ENCODE results near the gene MICA.

Gene MICA

DNA sequence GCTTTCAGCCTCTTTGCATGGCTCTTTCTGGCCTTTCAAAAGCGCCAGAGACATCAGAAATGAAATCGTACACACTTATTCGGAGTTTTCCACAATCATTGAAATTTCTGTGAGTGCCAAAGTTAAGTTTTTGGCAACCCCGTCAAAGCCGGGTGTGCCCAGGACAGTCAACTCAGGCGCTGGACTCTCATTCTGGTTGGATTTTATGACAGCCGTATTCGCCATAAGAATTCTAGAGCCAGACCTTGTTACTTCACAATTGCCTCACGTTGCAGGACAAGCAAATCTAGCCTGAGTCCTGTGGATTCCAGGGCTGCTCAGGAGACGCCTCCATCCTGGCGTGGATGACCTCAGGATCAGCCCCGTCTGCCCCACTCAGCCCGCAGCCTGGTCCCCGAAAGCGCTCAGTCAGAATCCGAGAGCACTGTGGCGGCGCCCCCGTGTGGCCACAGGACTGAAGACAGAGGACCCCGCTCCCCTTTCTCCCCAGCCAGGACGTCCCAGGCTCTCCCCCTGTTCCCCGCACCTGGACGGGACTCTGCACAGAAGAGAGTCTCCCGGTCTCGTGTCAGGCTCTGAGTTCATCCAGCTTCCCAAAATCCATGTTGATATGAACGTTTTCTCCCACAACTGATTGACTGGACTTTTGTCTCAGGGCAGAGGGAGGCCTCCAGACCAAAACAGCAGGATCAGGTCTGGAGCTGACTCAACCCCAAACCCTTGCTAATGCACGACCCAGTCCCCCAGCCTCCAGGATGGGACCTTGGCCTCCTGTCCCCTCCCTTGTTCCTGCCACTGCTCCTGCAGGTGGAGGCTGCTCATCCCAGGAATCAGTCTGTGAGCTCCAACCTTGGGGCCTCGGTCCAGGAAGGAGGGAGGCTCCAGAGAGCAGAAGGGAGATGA is 38.2 kb downstream of the MICA start:
- TF ChIP-seq POLR2AphosphoS5 (IDR thresholded peaks at IDR 0.05; ENCODE audit: low read depth, low read length) (no peak), SIN3A (IDR thresholded peaks at IDR 0.05; ENCODE audit: borderline replicate concordance, insufficient read depth, low read length) (no peak), FOXP2 (optimal IDR thresholded peaks at IDR 0.05; ENCODE audit: borderline replicate concordance, extremely low read depth, extremely low read length, insufficient read depth) (no peak), TAF1 (IDR thresholded peaks at IDR 0.05; ENCODE audit: borderline replicate concordance, insufficient read depth, low read length) (no peak)
- TF ChIP-seq, protein P1, sequence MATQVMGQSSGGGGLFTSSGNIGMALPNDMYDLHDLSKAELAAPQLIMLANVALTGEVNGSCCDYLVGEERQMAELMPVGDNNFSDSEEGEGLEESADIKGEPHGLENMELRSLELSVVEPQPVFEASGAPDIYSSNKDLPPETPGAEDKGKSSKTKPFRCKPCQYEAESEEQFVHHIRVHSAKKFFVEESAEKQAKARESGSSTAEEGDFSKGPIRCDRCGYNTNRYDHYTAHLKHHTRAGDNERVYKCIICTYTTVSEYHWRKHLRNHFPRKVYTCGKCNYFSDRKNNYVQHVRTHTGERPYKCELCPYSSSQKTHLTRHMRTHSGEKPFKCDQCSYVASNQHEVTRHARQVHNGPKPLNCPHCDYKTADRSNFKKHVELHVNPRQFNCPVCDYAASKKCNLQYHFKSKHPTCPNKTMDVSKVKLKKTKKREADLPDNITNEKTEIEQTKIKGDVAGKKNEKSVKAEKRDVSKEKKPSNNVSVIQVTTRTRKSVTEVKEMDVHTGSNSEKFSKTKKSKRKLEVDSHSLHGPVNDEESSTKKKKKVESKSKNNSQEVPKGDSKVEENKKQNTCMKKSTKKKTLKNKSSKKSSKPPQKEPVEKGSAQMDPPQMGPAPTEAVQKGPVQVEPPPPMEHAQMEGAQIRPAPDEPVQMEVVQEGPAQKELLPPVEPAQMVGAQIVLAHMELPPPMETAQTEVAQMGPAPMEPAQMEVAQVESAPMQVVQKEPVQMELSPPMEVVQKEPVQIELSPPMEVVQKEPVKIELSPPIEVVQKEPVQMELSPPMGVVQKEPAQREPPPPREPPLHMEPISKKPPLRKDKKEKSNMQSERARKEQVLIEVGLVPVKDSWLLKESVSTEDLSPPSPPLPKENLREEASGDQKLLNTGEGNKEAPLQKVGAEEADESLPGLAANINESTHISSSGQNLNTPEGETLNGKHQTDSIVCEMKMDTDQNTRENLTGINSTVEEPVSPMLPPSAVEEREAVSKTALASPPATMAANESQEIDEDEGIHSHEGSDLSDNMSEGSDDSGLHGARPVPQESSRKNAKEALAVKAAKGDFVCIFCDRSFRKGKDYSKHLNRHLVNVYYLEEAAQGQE (IDR thresholded peaks at IDR 0.05; ENCODE audit: insufficient read depth in 1 of 2, low read depth in 2 of 2, low read length in 2 of 2) = no peak

DNA sequence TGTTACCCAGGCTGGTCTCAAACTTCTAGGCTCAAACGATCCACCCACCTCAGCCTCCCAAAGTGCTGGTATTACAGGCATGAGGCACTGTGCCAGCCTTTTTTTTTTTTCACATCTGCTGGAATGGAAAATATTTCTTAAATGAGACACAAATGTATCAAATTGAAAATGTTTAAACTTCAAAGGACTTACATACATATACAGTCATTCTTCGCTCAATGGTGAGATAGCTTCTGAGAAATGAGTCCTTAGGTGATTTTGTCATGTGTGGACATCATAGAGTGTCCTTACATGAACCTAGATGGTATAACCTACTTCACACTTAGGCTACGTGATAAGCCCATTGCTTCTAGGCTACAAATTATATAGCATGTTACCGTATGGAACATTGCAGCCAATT is 43.1 kb downstream of the MICA start:
- no peak for TF ChIP-seq SIN3A (IDR thresholded peaks at IDR 0.05; ENCODE audit: borderline replicate concordance, insufficient read depth, low read length)
- TF ChIP-seq, protein P1 (IDR thresholded peaks at IDR 0.05; ENCODE audit: insufficient read depth in 1 of 2, low read depth in 2 of 2, low read length in 2 of 2) = no peak
- no peak for TF ChIP-seq POLR2AphosphoS5 (IDR thresholded peaks at IDR 0.05; ENCODE audit: low read depth, low read length)

DNA sequence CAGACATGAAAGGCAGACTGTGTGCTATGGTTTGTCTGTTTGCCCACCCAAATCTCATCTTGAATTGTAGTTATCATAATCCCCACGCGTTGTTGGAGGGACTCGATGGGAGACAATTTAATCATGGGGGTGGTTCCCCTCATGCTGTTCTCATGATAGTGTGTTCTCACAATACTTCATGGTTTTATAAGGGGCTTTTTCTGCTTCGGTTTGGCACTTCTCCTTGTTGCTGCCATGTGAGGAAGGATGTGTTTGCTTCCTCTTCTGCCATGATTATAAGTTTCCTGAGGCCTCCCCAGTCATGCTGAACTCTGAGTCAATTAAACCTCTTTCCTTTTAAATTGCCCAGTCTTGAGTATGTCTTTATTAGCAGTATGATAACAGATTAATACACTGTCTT is 47.4 kb downstream of the MICA start:
- no peak for TF ChIP-seq TAF1 (IDR thresholded peaks at IDR 0.05; ENCODE audit: borderline replicate concordance, insufficient read depth, low read length)
- TF ChIP-seq FOXP2 (optimal IDR thresholded peaks at IDR 0.05; ENCODE audit: borderline replicate concordance, extremely low read depth, extremely low read length, insufficient read depth) = no peak
- TF ChIP-seq SIN3A (IDR thresholded peaks at IDR 0.05; ENCODE audit: borderline replicate concordance, insufficient read depth, low read length) = no peak

DNA sequence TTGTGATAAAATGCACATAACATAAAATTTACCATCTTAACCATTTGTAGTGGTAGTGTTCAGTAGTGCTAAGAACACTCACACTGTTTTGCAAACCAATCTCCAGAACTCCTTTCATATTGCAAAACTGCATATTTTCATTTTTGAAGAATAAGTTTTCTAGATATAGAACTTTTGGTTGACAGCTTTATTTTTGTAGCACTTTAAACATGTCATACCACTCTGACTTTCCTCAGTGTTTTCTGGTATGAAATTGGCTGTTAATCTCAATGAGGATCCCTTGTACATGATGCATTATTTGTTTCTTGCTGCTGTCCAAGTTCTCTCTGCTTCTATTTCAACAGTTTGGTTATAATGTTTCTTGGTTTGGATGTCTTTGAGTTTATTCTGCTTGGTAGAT is 49.5 kb downstream of the MICA start:
- TF ChIP-seq TAF1 (IDR thresholded peaks at IDR 0.05; ENCODE audit: borderline replicate concordance, insufficient read depth, low read length) = no peak

DNA sequence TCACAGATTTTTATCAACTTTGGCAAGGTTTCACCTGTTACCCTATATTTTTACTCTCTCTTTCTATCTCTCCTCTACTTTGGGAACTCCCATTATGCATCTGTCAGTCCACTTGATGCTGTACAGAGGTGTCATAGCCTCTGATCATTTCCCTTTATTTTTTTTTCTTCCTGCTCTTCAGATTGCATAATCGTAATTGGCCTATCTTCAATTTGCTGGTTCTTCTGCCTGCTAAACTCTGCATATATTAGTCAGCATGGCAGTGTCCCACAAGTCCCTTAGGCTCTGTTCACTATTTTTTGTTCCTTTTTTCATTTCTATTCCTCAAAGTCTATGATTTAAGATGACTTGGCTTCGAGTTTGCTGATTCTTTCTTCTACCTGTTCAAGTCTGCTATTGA is 49.9 kb downstream of the MICA start:
- TF ChIP-seq POLR2AphosphoS5 (IDR thresholded peaks at IDR 0.05; ENCODE audit: low read depth, low read length) (no peak), TAF1 (IDR thresholded peaks at IDR 0.05; ENCODE audit: borderline replicate concordance, insufficient read depth, low read length) (no peak), SIN3A (IDR thresholded peaks at IDR 0.05; ENCODE audit: borderline replicate concordance, insufficient read depth, low read length) (no peak), FOXP2 (optimal IDR thresholded peaks at IDR 0.05; ENCODE audit: borderline replicate concordance, extremely low read depth, extremely low read length, insufficient read depth) (no peak)
- TF ChIP-seq, protein P1 (IDR thresholded peaks at IDR 0.05; ENCODE audit: insufficient read depth in 1 of 2, low read depth in 2 of 2, low read length in 2 of 2) = no peak

DNA sequence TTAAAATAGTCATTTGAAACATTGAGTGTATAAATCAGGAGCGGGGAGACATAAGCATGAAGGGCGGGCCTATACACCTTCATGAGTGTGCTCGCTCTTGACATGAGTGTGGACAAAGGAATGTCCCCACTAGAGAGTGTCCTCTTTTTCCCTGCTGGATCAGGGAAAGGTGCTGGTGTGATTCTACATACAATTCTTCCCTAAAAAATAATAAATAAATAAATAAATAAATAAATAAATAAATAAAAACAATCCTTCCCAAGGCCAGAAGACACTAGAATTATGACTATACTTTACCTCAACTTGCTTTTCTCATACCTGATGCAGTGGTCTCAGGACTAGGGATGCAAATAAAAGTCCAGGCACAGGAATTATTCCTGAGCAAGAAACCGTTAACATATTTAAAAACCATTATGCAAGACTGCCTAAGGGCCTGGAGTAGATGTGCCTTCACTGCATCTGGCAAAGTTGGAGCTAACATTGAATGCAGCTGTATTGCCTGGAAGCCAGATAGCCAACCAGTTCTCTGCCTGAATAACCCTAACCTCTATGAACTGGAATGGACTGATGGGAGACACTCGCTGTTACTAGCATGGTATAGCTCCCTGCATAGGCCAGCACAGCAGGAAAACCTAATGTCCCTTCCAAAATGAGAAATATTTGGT is 57.1 kb downstream of the MICA start:
- TF ChIP-seq, protein P1 (IDR thresholded peaks at IDR 0.05; ENCODE audit: insufficient read depth in 1 of 2, low read depth in 2 of 2, low read length in 2 of 2) = no peak
- no peak for TF ChIP-seq TAF1 (IDR thresholded peaks at IDR 0.05; ENCODE audit: borderline replicate concordance, insufficient read depth, low read length)
- TF ChIP-seq POLR2AphosphoS5 (IDR thresholded peaks at IDR 0.05; ENCODE audit: low read depth, low read length) = no peak
- TF ChIP-seq FOXP2 (optimal IDR thresholded peaks at IDR 0.05; ENCODE audit: borderline replicate concordance, extremely low read depth, extremely low read length, insufficient read depth) = no peak
- no peak for TF ChIP-seq SIN3A (IDR thresholded peaks at IDR 0.05; ENCODE audit: borderline replicate concordance, insufficient read depth, low read length)

Measured in PFSK-1 (cell line).